HG03520 (cell line): ENCODE measurements around the gene LRRC74A.
A peak's percentile ranks its signal among the peaks of the same experiment; 100 is the strongest.
"Not testable (repeated sequence)": the region's sequence is repeated elsewhere in the genome, so short reads cannot be mapped to it uniquely, and the experiment has no call there.

Source experiments
- ATAC-seq: cut with Tn5 transposase; IDR thresholded peaks from one replicate; pipeline ENCODE4 v1.9.1; 2021; ENCODE audit warnings: mild to moderate bottlenecking, moderate library complexity; ENCODE audit not compliant: unreplicated experiment

Gene LRRC74A

GRCh38 chr14:76883447-76883846 is 57.2 kb downstream of the LRRC74A start:
- ATAC-seq: no peak

GRCh38 chr14:76884394-76884793 is 58.2 kb downstream of the LRRC74A start:
- ATAC-seq: no peak

- ATAC-seq: no peak
Observed at GRCh38 chr14:76884853-76885276, 58.7 kb downstream of the LRRC74A start.

GRCh38 chr14:76887191-76887590 is 61.0 kb downstream of the LRRC74A start:
- ATAC-seq: no peak

GRCh38 chr14:76891391-76891790 is 65.2 kb downstream of the LRRC74A start:
- no peak for ATAC-seq

- no peak for ATAC-seq
Observed at GRCh38 chr14:76894308-76894707, 68.1 kb downstream of the LRRC74A start.

- ATAC-seq: not testable (repeated sequence)
Observed at GRCh38 chr14:76898006-76898405, 71.8 kb downstream of the LRRC74A start.

- ATAC-seq: no peak
Observed at GRCh38 chr14:76900682-76901081, 74.5 kb downstream of the LRRC74A start.

GRCh38 chr14:76901171-76902055 is 75.2 kb downstream of the LRRC74A start:
- ATAC-seq: no peak

- no peak for ATAC-seq
Observed at GRCh38 chr14:76902591-76902990, 76.4 kb downstream of the LRRC74A start.

- ATAC-seq: no peak
Observed at GRCh38 chr14:76904100-76904739, 78.0 kb downstream of the LRRC74A start.

- peak; percentile 61 for ATAC-seq
Observed at GRCh38 chr14:76904740-76905569, 78.7 kb downstream of the LRRC74A start.

GRCh38 chr14:76908834-76909233 is 82.6 kb downstream of the LRRC74A start:
- ATAC-seq: no peak

- no peak for ATAC-seq
Observed at GRCh38 chr14:76909266-76909665, 83.1 kb downstream of the LRRC74A start.

- ATAC-seq: no peak
Observed at GRCh38 chr14:76910371-76910890, 84.2 kb downstream of the LRRC74A start.

- no peak for ATAC-seq
Observed at GRCh38 chr14:76911473-76911872, 85.3 kb downstream of the LRRC74A start.

GRCh38 chr14:76914533-76915081 is 88.4 kb downstream of the LRRC74A start:
- ATAC-seq: not testable (repeated sequence)

GRCh38 chr14:76916040-76916715 is 90.0 kb downstream of the LRRC74A start:
- ATAC-seq: no peak

GRCh38 chr14:76917158-76917596 is 91.0 kb downstream of the LRRC74A start:
- no peak for ATAC-seq

- ATAC-seq: no peak
Observed at GRCh38 chr14:76917745-76918255, 91.6 kb downstream of the LRRC74A start.
